CD4-positive, alpha-beta T cell (primary cell): Measurements from ENCODE around the gene SEMA5A. TPM values are rescaled to one million over a fixed set of nuclear protein-coding genes. Genes with fewer than 3 reads are reported as not detected.

Source experiments
- ATAC-seq: fragments of 200-7000 bp; cut with Tn5 transposase; one replicate; pipeline ENCODE4 v1.10.0; 2022; ENCODE audit warnings: mild to moderate bottlenecking; ENCODE audit not compliant: poor library complexity
- CTCF ChIA-PET: fragments of 350-600 bp; sonication (Branson Sonifier 250); formaldehyde crosslinking; loops from one replicate; lab custom pipeline; 2021; ENCODE audit warnings: antibody characterized with exemption, inconsistent platforms; lab: Charles Lee
- POLR2A ChIA-PET: fragments of 350-600 bp; sonication (Branson Sonifier 250); formaldehyde crosslinking; loops from one replicate; lab custom pipeline; 2021; ENCODE audit warnings: antibody characterized with exemption, inconsistent platforms; lab: Charles Lee
- DNase-seq, 14 experiments: peaks; one replicate each; pipeline ENCODE4 v3.0.0-alpha.2; 2013 to 2020; ENCODE audit warnings: mixed read lengths in 2 of 14
- H3K27ac ChIP-seq, 2 donors: one replicate each; pipeline versions ENCODE4 v1.5.1 to v1.7.0; 2013; ENCODE audit warnings: low read length in 2 of 2, low read depth in 1 of 2, mild to moderate bottlenecking in 1 of 2
- H3K27me3 ChIP-seq, 2 experiments: 1 replicate in 1 of 2; 2 replicates in 1 of 2; pipeline versions ENCODE4 v1.6.1 to v1.7.0; 2013; ENCODE audit warnings: low read length in 2 of 2, control low read depth in 1 of 2, mild to moderate bottlenecking in 1 of 2, moderate library complexity in 1 of 2; ENCODE audit not compliant: insufficient read depth in 2 of 2, control insufficient read depth in 1 of 2
- H3K36me3 ChIP-seq: one replicate; pipeline ENCODE4 v1.6.1; 2013; ENCODE audit warnings: low read length, control low read depth; ENCODE audit not compliant: insufficient read depth
- H3K4me1 ChIP-seq: one replicate; pipeline ENCODE4 v1.6.1; 2013; ENCODE audit warnings: low read length, control low read depth; ENCODE audit not compliant: insufficient read depth
- H3K4me3 ChIP-seq: one replicate; pipeline ENCODE4 v1.5.1; 2013; ENCODE audit warnings: mild to moderate bottlenecking, low read length, moderate library complexity
- H3K9me3 ChIP-seq, 2 experiments: 1 replicate in 1 of 2; 2 replicates in 1 of 2; pipeline versions ENCODE4 v1.6.1 to v1.7.0; 2013; ENCODE audit warnings: low read length in 2 of 2, mild to moderate bottlenecking in 2 of 2, control low read depth in 1 of 2, moderate library complexity in 1 of 2; ENCODE audit not compliant: control insufficient read depth in 1 of 2, insufficient read depth in 1 of 2
- H3K27ac Mint-ChIP-seq: one replicate; pipeline ENCODE4 v1.8.0; 2020; ENCODE audit warnings: mixed read lengths
- H3K27me3 Mint-ChIP-seq: one replicate; pipeline ENCODE4 v1.8.0; 2021; ENCODE audit warnings: mixed read lengths
- H3K36me3 Mint-ChIP-seq: one replicate; pipeline ENCODE4 v1.8.0; 2021; ENCODE audit warnings: low read depth, mixed read lengths
- H3K4me1 Mint-ChIP-seq: one replicate; pipeline ENCODE4 v1.8.0; 2021; ENCODE audit warnings: low read depth, mixed read lengths
- H3K4me3 Mint-ChIP-seq: one replicate; pipeline ENCODE4 v1.8.0; 2020; ENCODE audit warnings: mild to moderate bottlenecking, mixed read lengths
- H3K9me3 Mint-ChIP-seq: one replicate; pipeline ENCODE4 v1.8.0; 2020; ENCODE audit warnings: mixed read lengths
- intact Hi-C, 2 experiments: fragments of 100-400 bp; cut with DNase I in 1 of 2; cut with micrococcal nuclease in 1 of 2; formaldehyde crosslinking; loops; one replicate each; pipeline versions ENCODE4 v1.15.1 to v1.9.0; 2023 to 2025; cut with DNase I, micrococcal nuclease
- total RNA-seq, 174 experiments: library from RNA in 2 of 174; stranded (reverse) in 2 of 174; gene quantifications; one replicate each; pipeline ENCODE4 v1.2.3 and lab custom pipeline; 2021 to 2026
- TF ChIP-seq, protein P1 (sequence below): fragments of 200-600 bp; IDR thresholded peaks from one replicate; pipeline ENCODE4 v1.8.0; 2022; ENCODE audit warnings: antibody characterized with exemption, mild to moderate bottlenecking

The SEMA5A gene
- total RNA-seq, 2 experiments from 2014 or later, result 2.0 to 2.9 TPM

DNA sequence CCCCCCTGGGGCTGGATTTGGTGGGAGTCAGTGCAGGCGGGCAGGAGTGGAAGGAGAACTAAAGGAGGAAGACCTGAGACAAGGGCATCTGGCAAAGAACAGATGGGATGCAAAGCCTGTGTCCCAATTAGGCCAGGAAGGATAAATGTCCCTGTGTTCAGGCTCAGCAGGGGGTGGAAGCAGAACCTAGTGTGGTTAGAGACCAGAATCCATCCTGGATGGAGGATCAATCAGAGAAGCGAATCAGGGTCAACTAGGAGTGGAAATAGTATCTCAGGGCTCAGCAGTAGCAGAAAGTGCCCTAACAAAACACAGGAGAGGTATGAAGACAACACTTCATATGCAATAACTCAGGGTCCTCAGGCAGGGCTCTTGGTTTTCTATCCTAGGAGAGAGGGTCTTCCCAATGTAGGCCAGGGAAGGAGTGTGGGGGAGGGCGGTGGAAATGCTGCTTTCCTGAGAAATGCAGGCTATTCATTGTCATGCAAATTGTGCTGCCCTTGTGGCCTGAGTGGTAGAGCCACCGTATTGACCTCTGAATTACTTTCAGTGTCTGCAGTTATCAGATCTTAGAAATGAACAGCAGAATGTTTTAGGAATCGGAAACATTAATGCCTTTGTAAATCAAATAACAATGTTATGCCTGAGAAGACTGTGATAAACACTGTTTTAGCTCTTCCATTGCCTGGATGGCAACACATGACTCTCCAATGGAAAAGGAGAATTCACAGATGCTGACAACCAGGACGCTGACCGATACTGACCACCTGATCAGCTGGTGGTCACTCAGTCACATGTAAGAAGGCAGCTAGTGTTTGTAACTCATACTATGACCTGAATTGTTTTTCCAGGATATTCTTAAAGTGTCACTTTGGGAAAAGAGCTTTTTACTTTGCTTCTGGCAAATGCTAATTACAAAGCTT, 323.6 kb downstream of the SEMA5A start:
- H3K4me3 Mint-ChIP-seq, result no peak overlapping the region
- no peak overlapping the region for H3K27ac ChIP-seq
- H3K27me3 Mint-ChIP-seq, result no peaks in the 10 kb centered on the region
- no peak for DNase-seq
- no peak overlapping the region for H3K4me3 ChIP-seq
- peaks cover 2% of the 10 kb centered on the region for H3K9me3 Mint-ChIP-seq
- no peaks in the 10 kb centered on the region for H3K27me3 ChIP-seq
- no peaks in the 10 kb centered on the region for H3K4me1 ChIP-seq
- no peak for ATAC-seq
- peaks cover 0 to 3% of the 10 kb centered on the region in 2 experiments for H3K9me3 ChIP-seq
- intact Hi-C loops, result no loop called here
- no peaks in the 10 kb centered on the region for H3K36me3 ChIP-seq
- H3K27ac Mint-ChIP-seq, result no peak overlapping the region
- POLR2A ChIA-PET, result no interaction called here
- H3K36me3 Mint-ChIP-seq, result no peaks in the 10 kb centered on the region
- H3K4me1 Mint-ChIP-seq, result no peaks in the 10 kb centered on the region
- CTCF ChIA-PET, result no interaction called here
- TF ChIP-seq, protein P1, sequence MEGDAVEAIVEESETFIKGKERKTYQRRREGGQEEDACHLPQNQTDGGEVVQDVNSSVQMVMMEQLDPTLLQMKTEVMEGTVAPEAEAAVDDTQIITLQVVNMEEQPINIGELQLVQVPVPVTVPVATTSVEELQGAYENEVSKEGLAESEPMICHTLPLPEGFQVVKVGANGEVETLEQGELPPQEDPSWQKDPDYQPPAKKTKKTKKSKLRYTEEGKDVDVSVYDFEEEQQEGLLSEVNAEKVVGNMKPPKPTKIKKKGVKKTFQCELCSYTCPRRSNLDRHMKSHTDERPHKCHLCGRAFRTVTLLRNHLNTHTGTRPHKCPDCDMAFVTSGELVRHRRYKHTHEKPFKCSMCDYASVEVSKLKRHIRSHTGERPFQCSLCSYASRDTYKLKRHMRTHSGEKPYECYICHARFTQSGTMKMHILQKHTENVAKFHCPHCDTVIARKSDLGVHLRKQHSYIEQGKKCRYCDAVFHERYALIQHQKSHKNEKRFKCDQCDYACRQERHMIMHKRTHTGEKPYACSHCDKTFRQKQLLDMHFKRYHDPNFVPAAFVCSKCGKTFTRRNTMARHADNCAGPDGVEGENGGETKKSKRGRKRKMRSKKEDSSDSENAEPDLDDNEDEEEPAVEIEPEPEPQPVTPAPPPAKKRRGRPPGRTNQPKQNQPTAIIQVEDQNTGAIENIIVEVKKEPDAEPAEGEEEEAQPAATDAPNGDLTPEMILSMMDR, result no peak

DNA sequence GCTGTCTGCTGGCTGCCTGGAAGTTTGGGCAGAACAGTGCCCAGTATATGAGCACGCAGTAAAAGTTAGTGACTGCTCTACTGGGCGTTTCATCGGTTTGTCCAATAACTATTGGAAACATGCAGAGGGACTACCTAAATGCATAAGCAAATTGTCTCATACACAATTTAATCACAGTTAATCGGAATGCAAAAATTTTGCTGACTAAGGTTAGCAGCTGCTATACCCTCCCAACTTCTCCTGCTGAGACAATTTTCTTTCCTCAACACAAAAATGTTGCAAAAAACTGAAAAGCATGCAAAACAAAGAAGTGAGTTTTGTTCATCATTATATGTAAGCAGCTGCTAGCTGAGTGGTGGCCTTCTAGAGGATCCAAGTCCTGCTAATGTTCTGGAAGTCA, 327.5 kb downstream of the SEMA5A start:
- Mint-ChIP-seq H3K27me3 (no peaks in the 10 kb centered on the region), H3K27ac (no peak overlapping the region), H3K4me1 (no peaks in the 10 kb centered on the region), H3K9me3 (peaks cover 2% of the 10 kb centered on the region), H3K4me3 (no peak overlapping the region), H3K36me3 (no peaks in the 10 kb centered on the region)
- Histone ChIP-seq H3K4me1 (no peaks in the 10 kb centered on the region), H3K4me3 (no peak overlapping the region), H3K9me3 (peaks cover 0 to 8% of the 10 kb centered on the region in 2 experiments), H3K27ac (no peak overlapping the region), H3K36me3 (no peaks in the 10 kb centered on the region), H3K27me3 (no peaks in the 10 kb centered on the region)
- TF ChIP-seq, protein P1, result no peak
- DNase-seq (no peak), ATAC-seq (no peak)
- intact Hi-C loops, result no loop called here
- POLR2A ChIA-PET, result no interaction called here
- CTCF ChIA-PET, result no interaction called here

DNA sequence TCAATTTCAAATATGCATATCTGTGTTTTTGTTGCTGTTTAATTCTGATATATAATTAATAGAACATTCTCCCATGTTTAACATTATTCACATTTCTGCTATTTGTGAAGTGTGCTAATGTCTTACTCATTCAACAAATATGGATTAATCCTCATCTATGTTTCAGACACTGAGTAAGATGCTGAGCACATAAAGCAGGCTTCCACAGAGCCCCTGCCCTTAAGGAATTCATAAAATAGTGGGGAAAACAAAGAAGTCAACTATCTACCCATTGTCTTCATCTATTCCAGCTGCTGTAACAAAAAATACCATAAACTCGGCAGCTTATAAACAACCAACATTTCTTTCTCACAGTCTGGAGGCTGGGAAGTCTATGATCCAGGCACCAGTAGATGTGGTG, 333.3 kb downstream of the SEMA5A start:
- no peak overlapping the region for H3K27ac ChIP-seq
- Mint-ChIP-seq H3K4me3 (no peak overlapping the region), H3K27me3 (no peaks in the 10 kb centered on the region), H3K36me3 (no peaks in the 10 kb centered on the region), H3K4me1 (no peaks in the 10 kb centered on the region), H3K27ac (no peak overlapping the region), H3K9me3 (no peaks in the 10 kb centered on the region)
- ATAC-seq, result no peak
- no peaks in the 10 kb centered on the region for H3K36me3 ChIP-seq
- H3K4me1 ChIP-seq, result no peaks in the 10 kb centered on the region
- POLR2A ChIA-PET, result no interaction called here
- TF ChIP-seq, protein P1, result no peak
- no peak for DNase-seq
- intact Hi-C loops, result no loop called here
- CTCF ChIA-PET, result no interaction called here
- H3K4me3 ChIP-seq, result no peak overlapping the region
- peaks cover 0 to 5% of the 10 kb centered on the region in 2 experiments for H3K9me3 ChIP-seq
- H3K27me3 ChIP-seq, result no peaks in the 10 kb centered on the region
